ENCODE measurements around the gene RAB8A. TPM values are rescaled to one million over a fixed set of nuclear protein-coding genes. Genes with fewer than 3 reads are reported as not detected.
A peak's percentile ranks its signal among the peaks of the same experiment; 100 is the strongest.

Gene RAB8A
- total and polyA plus RNA-seq, 9 of the 15 experiments (the other 6 are each of a cell fraction or from before 2014, with no cell fraction given): 11.2 to 102 (median 53.2) TPM

DNA sequence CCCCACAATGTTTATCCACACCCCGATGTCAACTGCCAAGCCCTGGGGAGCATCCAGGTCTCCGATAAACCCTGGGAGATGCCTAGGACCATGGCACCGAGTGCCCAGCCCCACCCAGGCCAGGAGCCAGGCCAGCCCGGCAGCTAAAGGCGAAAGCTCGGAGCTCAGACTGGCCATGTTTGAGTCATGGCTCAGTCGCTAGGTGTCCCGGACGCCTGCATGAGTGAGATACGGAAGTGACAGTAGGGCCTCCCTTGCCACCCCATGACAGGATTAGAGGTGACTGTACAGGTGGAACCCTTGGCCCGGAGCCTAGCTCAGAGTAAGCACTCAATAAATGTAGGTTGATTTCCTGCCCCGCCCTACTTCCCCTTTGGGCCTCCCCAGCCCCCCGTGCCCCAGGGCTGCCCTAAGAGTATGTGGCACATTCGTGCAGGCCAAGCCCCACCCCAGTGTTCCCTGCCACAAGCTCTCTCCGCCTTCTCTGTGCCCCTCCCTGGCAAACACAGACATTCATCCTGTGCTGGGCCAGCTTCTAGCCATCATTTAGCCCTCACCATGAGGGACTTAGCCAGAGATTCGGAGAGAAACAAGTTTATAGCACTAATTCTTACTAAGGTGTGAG, 41.2 kb upstream of the RAB8A start (continued):
- TF ChIP-seq TCF3 (CRISPR knock-in tag; IDR thresholded peaks at IDR 0.05) (peak; percentile 74), FOXK2 (conservative IDR thresholded peaks at IDR 0.05 in 1 of 2, IDR thresholded peaks at IDR 0.05 in 1 of 2; ENCODE audit: low read depth in 2 of 2) (no peak), CREB1 (IDR thresholded peaks at IDR 0.05) (no peak), CREB1 (CRISPR knock-in tag; IDR thresholded peaks at IDR 0.05) (no peak), CXXC5 (CRISPR knock-in tag; IDR thresholded peaks at IDR 0.05) (0 out of 2 replicates have a peak, but pooled peaks have one; percentile 37), PHF8 (IDR thresholded peaks at IDR 0.05; ENCODE audit: borderline replicate concordance, low read length) (peak; percentile 31; the same call in 1 of the 2 replicates), NR1H2 (CRISPR knock-in tag; IDR thresholded peaks at IDR 0.05) (no peak), PURB (CRISPR knock-in tag; IDR thresholded peaks at IDR 0.05; ENCODE audit: low read depth) (no peak), TEAD4 (IDR thresholded peaks at IDR 0.05; ENCODE audit: low read length) (0 out of 2 replicates have a peak, but pooled peaks have one; percentile 39), TEAD4 (CRISPR knock-in tag; IDR thresholded peaks at IDR 0.05; ENCODE audit: borderline replicate concordance) (no peak), ZNF263 (CRISPR knock-in tag; IDR thresholded peaks at IDR 0.05; ENCODE audit: borderline replicate concordance) (0 out of 2 replicates have a peak, but pooled peaks have one; percentile 30), RBFOX2 (IDR thresholded peaks at IDR 0.05; ENCODE audit: low read depth, low read length) (peak; percentile 58), FUS (optimal IDR thresholded peaks at IDR 0.05; ENCODE audit: low read depth, low read length) (no peak)
- TF ChIP-seq, protein P1, sequence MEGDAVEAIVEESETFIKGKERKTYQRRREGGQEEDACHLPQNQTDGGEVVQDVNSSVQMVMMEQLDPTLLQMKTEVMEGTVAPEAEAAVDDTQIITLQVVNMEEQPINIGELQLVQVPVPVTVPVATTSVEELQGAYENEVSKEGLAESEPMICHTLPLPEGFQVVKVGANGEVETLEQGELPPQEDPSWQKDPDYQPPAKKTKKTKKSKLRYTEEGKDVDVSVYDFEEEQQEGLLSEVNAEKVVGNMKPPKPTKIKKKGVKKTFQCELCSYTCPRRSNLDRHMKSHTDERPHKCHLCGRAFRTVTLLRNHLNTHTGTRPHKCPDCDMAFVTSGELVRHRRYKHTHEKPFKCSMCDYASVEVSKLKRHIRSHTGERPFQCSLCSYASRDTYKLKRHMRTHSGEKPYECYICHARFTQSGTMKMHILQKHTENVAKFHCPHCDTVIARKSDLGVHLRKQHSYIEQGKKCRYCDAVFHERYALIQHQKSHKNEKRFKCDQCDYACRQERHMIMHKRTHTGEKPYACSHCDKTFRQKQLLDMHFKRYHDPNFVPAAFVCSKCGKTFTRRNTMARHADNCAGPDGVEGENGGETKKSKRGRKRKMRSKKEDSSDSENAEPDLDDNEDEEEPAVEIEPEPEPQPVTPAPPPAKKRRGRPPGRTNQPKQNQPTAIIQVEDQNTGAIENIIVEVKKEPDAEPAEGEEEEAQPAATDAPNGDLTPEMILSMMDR (IDR thresholded peaks at IDR 0.05 in 2 of 3, conservative IDR thresholded peaks at IDR 0.05 in 1 of 3; ENCODE audit: insufficient read depth in 2 of 3, low read depth in 1 of 3, low read length in 3 of 3): peak in 2 of 3 experiments; percentile 2 to 14; a peak in 1 of 6 replicates
- TF ChIP-seq, protein P2, sequence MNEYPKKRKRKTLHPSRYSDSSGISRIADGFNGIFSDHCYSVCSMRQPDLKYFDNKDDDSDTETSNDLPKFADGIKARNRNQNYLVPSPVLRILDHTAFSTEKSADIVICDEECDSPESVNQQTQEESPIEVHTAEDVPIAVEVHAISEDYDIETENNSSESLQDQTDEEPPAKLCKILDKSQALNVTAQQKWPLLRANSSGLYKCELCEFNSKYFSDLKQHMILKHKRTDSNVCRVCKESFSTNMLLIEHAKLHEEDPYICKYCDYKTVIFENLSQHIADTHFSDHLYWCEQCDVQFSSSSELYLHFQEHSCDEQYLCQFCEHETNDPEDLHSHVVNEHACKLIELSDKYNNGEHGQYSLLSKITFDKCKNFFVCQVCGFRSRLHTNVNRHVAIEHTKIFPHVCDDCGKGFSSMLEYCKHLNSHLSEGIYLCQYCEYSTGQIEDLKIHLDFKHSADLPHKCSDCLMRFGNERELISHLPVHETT (CRISPR knock-in tag; conservative IDR thresholded peaks at IDR 0.05 in 1 of 2, IDR thresholded peaks at IDR 0.05 in 1 of 2): 0 out of 4 replicates have a peak, but pooled peaks of 1 of the 2 experiments have one; percentile 31
- TF ChIP-seq, protein P3, sequence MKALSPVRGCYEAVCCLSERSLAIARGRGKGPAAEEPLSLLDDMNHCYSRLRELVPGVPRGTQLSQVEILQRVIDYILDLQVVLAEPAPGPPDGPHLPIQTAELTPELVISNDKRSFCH (CRISPR knock-in tag; IDR thresholded peaks at IDR 0.05): no peak
- TF ChIP-seq, protein P3 (tag; IDR thresholded peaks at IDR 0.05): peak; percentile 79
